Stimulated activated CD8-positive, alpha-beta memory T cell treated with anti-CD3 and anti-CD28 coated beads, Interleukin-2, amount 100 ng/mL, for 1 hour (primary cell): Measurements from ENCODE around the gene SPACA4.
"Not testable (repeated sequence)": the region's sequence is repeated elsewhere in the genome, so short reads cannot be mapped to it uniquely, and the experiment has no call there.

Experiments used
- DNase-seq, 2 donors: peaks; one replicate each; pipeline ENCODE4 v3.0.0-alpha.2; 2020; ENCODE audit warnings: low read depth in 2 of 2

Gene SPACA4

DNA sequence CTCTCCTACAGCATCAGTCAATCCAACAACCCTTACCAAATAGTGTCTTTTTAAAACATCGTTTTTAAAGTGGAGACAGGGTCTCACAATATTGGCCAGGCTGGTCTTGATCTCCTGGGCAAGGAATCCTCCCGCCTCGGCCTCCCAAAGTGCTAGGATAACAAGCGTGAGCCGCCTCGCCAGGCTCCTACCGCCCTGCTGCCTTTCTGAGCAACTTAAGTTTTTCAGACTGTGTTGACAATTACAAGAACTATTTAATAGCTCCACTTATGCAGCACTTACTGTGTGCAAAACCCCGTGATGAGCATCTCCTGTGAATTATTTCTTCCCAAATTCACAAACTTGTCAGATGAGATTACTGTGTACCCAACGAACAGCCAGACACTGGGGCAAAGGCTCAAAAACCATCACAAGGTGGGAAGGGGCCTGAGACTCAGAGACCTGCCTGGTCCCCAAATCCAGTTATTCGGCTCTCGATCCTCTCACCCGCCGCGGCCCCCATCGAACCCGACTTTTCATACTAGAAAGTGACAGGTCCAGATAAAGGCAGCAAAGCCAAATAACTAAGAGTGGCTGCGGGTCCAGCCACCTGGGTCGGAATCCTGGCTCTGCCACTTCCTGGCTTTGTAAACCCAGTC is 11.9 kb downstream of the SPACA4 start:
- DNase-seq, result no peak

DNA sequence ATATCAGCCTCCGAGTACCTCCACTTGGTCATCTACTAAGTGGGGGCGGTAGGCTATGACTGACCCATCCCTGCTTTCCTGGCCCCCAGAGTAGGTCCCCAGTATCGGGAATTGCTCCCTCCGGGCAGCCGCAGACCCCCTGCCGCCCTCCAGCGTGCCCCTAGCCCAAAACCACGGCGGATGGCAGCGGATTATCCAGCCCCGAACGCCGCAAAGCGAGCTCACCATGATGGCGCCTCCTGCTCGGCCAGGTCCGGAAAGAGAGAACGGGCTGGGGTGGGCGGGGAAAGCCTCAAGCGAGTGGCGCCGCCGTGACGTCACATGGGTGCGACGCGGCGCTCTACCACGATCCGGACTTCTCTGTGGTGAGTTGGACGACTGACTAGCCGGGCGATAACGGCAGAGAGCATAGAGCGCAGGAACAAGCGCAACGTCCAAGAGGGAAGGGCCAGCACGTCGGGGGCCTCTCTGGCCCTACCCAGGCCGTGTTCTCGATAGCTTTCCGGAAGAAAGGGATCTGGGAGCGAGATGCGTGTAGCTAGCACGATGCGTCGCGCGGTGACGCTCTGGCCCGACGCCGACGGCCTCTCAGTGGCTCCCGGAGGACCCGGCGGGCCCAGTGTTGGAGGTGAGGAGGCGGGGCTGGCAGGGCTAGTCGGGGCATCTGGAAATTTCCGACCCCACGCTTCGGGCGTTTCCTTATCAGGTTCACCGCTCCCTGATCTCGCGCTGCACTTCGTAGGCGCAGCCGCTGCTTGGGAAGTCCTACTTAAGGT is 12.6 kb downstream of the SPACA4 start, which contains the start of the genes RPL18 and SPHK2:
Gene RPL18 (minus strand): TSS at position 263 of the 776 bp plus-strand sequence. CDS start 35 bp downstream, at position 228.
Gene SPHK2 (plus strand): TSS at position 591 of the 776 bp plus-strand sequence. CDS start 1,009 bp downstream, outside the sequence.
- DNase-seq, result peak; percentile 92 to 94

DNA sequence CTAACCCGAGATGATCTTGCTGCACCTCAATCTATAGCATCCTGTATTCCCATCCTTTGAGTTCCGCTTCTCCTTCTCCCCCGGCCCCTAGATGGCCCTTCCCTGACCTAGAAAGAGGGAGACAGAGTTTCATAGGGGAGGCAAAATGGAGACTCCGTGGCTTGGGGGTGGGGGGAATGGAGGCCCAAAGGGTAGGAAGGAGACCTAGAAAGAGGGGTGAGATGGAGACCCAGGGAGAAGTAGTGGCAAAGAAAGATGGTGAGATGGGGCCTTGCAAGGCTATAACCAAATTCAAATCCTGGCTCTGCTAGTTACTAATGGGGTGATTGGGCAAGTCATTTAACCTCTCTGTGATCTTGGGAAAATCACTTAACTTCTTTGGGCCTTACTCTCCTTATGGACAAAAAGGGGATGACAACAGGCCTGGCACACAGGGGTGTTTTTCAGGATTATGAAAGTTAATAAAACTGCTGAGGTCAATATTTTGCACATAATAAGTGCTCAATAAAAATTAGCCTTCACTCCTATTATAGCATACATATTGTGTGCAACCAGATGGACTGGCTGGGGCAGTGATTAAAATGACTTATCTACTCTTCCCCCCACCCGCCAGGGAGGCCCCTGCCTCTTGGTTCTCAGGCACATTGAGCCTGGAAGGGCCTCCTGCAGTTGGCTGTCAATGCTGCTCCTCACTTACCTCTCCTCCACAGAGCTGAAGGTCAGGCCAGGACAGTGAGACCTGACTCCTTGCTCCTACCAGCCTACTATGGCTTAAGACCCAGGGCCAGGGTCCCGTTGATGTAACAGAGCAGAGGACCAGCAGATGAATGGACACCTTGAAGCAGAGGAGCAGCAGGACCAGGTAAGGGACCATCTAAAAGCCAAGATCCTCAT is 13.4 kb downstream of the SPACA4 start:
- DNase-seq, result no peak

DNA sequence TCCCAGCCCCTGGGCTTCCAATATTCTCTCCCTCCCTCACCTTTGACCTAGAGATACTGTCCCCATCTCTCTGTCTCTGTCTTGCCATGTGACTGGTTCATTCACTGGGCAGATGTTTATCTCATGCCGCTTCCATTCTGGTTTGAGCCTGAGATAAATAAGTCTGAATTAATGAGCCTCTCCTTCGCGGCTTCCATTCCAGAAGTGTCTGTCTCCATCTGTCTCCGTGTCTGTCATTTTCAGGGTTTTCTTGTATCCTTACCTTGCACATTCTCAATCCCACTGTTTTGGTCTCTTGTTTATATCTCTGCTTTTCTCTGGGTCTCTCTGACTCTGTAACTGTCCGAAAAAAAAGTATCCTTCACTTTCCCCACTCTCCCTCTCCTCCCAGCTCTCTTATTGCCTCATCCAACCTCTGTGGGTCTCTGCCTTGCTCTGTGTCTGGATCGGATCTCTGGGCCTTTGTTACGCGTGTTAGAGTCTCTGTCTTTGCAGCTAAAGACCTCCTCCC is 17.1 kb downstream of the SPACA4 start:
- DNase-seq, result no peak

DNA sequence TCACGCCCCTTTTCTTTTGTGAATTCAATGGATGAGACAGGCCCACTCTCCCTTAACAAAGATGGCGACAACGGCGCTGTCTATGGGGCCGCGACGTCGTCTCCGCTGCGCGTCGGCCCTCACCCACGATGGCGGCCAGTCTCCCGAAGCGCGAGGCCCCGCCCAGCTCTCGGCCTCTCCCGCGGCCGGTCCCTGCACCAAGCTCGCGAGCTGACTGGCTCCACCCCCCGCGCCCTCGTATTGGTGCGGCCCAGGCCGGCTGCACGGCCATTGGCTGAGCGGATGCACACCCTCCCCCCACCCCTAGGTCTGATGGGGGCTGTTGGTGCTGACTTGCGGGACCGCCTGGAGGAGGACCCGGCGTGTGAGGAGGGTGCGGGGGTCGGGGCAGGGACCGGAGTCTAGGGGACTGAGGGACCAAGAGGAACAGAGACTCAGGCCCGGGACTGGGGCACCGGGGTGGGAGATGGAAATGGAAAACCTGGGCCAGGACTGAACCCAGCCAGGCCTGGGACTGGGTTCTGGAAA is 17.6 kb downstream of the SPACA4 start:
- peak; percentile 86 to 92 for DNase-seq

DNA sequence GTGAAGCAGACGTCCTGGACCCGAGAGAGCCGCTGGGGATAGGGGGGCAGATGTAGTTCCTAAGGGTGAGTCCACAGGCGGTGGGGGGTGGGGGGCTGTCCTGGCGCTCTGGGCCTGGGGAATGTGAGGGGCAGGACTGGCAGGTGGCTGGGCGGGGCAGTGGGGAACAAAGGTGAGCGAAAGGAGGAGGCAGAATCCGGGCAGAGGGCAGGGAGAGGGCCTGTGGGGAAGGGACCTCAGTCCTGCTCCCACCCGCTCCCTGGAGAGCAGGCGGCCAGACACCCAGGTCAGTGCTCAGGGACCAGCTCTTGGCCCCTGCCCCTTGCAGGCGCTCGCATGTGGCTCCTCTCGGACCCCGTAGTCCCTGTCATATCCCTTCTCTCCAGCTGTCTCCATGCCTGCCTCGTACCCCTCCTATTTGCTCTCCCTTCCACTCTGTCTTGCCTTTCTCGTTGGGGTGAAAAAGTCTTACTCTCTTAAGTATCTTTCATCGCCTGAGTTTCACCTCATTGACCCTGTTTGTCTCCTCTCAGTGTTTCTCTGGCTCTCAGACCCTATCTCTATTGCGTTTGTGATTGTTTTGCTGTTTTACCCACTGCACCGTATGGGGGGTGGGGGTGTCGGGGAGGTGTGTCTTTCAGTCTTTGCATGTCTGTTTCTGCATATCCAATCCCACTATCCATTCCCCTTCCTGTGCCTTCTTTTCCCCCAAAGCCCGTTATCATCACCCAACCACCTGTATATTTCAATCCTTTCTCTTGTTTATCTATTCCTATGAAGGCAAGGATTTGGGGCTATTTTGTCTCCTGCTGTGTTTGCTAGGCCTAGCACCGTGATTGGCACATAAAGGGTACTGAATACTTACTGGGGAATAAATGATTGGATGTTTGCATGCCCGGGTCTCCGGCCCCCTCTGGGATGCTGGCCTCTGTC is 18.5 kb downstream of the SPACA4 start:
- no peak for DNase-seq

DNA sequence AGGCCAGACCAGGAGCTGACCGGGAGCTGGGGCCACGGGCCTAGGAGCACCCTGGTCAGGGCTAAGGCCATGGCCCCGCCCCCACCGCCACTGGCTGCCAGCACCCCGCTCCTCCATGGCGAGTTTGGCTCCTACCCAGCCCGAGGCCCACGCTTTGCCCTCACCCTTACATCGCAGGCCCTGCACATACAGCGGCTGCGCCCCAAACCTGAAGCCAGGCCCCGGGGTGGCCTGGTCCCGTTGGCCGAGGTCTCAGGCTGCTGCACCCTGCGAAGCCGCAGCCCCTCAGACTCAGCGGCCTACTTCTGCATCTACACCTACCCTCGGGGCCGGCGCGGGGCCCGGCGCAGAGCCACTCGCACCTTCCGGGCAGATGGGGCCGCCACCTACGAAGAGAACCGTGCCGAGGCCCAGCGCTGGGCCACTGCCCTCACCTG is 19.4 kb downstream of the SPACA4 start:
- DNase-seq, result no peak

DNA sequence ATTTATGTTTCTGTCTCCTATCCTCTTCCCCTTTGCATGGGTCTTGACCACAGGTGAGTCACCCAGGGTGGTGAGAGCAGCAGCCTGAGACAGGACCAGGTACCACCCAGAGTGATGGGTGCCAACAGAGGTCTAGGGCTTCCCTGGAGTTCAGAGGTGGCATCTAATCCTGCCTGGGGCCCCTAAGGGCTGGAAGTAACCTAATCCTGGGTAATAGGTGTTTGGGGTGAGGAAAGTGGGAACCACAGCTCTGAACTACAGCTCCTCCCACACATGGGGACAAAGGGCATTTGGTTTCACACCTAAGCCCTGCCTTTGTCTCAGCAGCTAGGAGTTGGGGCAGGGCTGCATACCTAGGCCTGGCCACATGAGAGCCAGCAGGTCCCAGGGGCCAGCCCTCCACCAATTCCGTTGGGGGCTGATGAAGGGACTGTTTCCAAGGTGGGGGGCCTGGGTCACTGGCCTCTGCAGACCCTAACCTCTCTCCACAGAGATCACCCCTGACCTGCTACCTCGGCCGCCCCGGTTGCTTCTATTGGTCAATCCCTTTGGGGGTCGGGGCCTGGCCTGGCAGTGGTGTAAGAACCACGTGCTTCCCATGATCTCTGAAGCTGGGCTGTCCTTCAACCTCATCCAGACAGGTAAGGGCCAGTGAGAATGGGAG is 20.8 kb downstream of the SPACA4 start:
- no peak for DNase-seq

DNA sequence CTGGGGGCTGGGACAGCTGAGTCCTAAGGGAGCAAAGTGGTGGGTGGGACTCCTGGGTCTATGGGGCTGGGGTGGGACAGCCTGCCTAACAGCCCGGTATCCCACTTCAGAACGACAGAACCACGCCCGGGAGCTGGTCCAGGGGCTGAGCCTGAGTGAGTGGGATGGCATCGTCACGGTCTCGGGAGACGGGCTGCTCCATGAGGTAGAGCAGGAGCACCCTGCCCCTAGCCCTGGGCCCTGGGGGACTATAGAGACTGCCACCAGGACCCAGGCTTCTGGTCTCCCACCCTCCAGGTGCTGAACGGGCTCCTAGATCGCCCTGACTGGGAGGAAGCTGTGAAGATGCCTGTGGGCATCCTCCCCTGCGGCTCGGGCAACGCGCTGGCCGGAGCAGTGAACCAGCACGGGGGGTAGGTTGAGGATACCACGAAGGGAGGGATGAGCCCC is 21.3 kb downstream of the SPACA4 start:
- no peak for DNase-seq

DNA sequence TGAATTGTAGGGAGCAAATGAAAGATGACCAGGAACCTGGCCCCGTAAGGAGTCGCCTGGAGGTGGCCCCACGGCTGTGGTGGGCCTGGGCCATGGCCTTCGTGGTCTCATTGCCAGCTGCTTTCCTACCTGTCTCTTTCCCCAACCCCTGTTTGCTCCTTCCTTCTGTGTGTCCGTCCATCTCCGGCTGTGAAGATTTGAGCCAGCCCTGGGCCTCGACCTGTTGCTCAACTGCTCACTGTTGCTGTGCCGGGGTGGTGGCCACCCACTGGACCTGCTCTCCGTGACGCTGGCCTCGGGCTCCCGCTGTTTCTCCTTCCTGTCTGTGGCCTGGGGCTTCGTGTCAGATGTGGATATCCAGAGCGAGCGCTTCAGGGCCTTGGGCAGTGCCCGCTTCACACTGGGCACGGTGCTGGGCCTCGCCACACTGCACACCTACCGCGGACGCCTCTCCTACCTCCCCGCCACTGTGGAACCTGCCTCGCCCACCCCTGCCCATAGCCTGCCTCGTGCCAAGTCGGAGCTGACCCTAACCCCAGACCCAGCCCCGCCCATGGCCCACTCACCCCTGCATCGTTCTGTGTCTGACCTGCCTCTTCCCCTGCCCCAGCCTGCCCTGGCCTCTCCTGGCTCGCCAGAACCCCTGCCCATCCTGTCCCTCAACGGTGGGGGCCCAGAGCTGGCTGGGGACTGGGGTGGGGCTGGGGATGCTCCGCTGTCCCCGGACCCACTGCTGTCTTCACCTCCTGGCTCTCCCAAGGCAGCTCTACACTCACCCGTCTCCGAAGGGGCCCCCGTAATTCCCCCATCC is 22.1 kb downstream of the SPACA4 start:
- DNase-seq, result no peak

DNA sequence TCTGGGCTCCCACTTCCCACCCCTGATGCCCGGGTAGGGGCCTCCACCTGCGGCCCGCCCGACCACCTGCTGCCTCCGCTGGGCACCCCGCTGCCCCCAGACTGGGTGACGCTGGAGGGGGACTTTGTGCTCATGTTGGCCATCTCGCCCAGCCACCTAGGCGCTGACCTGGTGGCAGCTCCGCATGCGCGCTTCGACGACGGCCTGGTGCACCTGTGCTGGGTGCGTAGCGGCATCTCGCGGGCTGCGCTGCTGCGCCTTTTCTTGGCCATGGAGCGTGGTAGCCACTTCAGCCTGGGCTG is 22.7 kb downstream of the SPACA4 start:
- DNase-seq, result no peak

DNA sequence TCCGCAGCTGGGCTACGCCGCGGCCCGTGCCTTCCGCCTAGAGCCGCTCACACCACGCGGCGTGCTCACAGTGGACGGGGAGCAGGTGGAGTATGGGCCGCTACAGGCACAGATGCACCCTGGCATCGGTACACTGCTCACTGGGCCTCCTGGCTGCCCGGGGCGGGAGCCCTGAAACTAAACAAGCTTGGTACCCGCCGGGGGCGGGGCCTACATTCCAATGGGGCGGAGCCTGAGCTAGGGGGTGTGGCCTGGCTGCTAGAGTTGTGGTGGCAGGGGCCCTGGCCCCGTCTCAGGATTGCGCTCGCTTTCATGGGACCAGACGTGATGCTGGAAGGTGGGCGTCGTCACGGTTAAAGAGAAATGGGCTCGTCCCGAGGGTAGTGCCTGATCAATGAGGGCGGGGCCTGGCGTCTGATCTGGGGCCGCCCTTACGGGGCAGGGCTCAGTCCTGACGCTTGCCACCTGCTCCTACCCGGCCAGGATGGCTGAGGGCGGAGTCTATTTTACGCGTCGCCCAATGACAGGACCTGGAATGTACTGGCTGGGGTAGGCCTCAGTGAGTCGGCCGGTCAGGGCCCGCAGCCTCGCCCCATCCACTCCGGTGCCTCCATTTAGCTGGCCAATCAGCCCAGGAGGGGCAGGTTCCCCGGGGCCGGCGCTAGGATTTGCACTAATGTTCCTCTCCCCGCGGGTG is 23.2 kb downstream of the SPACA4 start:
- DNase-seq, result no peak

DNA sequence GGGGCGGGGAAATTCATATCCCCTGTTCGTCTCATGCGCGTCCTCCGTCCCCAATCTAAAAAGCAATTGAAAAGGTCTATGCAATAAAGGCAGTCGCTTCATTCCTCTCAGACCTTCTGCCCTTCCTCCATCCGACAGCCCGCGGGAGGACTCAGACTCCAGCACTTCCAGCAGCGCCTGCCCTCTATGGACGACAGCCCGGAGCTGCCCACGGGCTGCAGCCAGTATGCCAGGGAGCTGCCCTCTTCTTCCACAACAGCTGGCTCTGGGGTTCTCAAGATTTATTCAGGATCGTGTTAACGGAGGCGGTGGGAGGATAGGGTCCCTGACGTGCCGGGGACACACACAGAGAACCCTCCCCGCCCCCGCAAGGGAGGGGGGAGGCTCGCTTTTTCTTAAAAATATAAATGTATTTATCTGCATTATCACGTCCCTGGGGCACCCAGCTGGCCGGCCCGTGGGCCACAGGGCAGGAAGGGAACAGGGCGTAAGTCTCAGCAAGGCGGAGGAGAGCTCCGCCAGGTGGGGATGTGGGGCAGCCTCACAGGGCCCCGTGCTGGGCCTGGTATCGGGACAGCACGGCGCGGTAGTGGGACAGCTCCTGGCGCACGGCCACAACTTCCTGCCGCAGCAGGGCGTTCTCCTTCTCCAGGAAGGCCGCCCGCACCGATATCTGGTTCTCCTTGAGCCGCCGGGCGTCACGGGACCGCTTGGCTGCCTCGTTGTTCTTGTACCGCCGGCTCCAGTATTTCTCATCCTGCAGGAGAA is 23.9 kb downstream of the SPACA4 start:
- DNase-seq, result no peak

DNA sequence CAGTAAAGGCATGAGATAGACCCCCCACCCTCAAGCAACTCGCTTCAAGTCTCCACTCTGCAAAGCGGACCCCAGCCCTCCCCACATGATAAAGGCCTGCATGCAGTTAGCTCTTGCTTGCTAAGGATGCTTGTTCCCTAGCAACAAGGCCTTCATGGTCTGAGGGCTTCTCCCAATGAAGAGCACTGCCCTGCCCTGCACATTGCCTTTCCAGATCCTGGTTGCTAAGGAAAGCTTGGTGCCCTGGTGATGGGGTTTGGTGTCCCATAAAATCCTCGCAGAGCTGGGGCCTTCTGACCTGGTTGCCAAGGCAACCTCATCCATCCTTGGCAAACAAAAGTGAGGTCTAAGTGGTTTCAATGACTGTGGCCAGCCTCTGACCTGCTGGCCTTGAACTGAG is 24.7 kb downstream of the SPACA4 start:
- DNase-seq, result no peak

DNA sequence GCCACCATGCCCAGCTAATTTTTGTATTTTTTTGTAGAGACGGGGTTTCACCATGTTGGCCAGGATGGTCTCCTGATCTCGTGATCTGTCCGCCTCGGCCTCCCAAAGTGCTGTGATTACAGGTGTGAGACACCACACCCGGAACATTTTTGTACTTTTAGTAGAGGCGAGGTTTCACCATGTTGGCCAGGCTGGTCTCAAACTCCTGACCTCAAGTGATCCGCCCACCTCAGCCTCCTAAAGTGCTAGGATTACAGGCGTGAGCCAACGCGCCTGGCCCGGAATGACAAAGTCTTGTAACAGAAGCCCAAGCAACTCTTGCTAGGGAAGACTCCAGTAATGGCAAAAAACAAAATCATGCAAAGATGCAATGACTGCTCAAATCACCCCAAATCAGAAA is 25.7 kb downstream of the SPACA4 start:
- not testable (repeated sequence) for DNase-seq

DNA sequence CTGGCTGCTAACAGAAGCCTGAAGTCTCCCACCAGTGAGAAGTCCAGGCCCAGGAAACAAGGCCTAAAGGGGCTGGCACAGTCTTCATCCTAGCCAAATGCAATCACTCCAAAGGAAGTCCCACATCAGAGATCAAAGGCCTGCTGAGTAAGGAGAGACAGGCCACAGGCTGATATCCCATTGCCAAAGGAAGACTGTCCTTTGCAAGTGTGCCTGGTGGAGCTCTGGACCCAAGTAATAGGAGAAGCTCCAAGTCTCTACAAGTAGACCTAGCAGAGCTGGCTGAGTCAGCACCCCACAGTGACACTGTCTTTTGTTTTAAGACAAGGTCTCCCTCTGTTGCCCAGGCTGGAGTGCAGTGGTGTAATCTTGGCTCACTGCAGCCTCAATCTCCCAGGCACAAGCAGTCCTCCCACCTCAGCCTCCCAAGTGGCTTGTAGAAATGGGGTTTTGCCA is 26.2 kb downstream of the SPACA4 start:
- no peak for DNase-seq

DNA sequence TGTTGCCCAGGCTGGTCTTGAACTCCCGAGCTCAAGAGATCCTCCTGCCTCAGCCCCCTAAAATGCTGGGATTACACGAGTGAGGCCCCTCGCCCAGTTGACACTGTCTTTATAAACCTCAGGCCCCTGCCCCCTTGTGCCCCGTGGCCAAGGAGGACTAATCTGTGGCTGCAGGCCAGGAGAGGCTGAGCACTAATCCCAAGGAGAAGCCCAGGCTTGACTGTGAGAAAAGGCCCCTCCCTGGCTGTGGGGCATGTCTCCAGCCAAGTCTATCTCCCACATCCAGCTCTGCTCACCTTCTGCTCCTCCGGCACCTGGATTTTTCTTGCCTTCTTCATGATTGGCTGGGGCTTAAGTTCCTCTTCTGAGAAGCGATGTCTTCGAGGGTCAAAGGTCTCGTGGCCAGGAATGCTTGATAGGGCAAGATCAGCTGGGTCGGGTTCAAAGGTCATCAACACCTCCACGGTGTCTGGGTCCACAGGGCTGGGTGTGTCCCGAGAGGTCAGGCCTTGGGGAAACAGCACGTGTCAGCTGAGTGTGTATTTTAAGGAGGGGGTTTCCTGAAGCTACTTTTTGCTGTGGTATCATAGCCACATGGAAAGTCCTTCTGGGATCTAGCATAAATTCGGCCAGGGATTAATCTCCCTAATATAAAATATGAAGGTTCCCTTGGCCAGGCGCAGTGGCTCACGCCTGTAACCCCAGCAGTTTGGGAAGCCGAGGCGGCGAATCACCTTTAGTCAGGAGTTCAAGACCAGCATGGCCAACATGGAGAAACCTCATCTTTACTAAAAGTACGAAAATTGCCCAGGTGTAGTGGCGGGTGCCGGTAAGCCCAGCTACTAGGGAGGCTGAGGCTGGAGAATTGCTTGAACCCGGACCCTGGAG is 26.9 kb downstream of the SPACA4 start:
- DNase-seq, result no peak
